PFSK-1 (cell line): ENCODE measurements around the gene FRMD3.

Source experiments
- FOXP2 ChIP-seq: optimal IDR thresholded peaks from 2 replicates; pipeline ENCODE3; 2011; ENCODE audit warnings: borderline replicate concordance, control low read depth, inconsistent platforms; ENCODE audit not compliant: insufficient read depth; ENCODE audit errors: extremely low read length, extremely low read depth
- POLR2AphosphoS5 ChIP-seq: IDR thresholded peaks from 2 replicates; pipeline ENCODE4 v1.6.1; 2012; ENCODE audit warnings: low read depth, mild to moderate bottlenecking, control low read depth, low read length, moderate library complexity
- SIN3A ChIP-seq: IDR thresholded peaks from 2 replicates; pipeline ENCODE4 v1.6.1; 2012; ENCODE audit warnings: mild to moderate bottlenecking, low read length, moderate library complexity, borderline replicate concordance; ENCODE audit not compliant: insufficient read depth
- TAF1 ChIP-seq: IDR thresholded peaks from 2 replicates; pipeline ENCODE4 v1.6.1; 2012; ENCODE audit warnings: low read length, control low read depth, borderline replicate concordance; ENCODE audit not compliant: insufficient read depth
- TF ChIP-seq, protein P1 (sequence below), 2 experiments: IDR thresholded peaks; 2 replicates each; pipeline versions ENCODE4 v1.6.1 to v1.8.0; 2011 to 2012; ENCODE audit warnings: low read depth in 2 of 2, low read length in 2 of 2, control low read depth in 1 of 2, inconsistent platforms in 1 of 2, mild to moderate bottlenecking in 1 of 2, moderate library complexity in 1 of 2; ENCODE audit not compliant: insufficient read depth in 1 of 2

Gene FRMD3

DNA sequence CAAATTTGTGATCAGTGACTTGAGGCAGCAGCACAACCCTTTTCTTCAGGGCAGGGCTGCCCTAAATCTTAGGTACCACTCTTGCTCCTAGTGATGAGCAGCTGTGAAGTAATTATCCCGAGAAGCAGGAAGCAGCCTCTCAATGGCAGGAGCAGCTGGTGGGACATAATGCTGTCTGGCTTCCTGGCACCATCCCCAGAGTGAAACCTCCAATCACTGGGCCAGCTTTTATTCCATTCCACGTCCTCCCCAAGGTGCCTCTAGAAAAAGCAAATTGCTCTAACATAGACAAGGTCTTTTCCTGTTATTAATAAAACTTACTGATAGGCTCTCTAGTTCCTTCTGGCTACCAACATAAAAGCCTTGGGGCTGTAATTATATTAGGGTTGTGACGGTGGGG lies 154.0 kb downstream of the FRMD3 start:
- TF ChIP-seq SIN3A (no peak), FOXP2 (no peak), TAF1 (no peak), POLR2AphosphoS5 (no peak)
- TF ChIP-seq, protein P1, sequence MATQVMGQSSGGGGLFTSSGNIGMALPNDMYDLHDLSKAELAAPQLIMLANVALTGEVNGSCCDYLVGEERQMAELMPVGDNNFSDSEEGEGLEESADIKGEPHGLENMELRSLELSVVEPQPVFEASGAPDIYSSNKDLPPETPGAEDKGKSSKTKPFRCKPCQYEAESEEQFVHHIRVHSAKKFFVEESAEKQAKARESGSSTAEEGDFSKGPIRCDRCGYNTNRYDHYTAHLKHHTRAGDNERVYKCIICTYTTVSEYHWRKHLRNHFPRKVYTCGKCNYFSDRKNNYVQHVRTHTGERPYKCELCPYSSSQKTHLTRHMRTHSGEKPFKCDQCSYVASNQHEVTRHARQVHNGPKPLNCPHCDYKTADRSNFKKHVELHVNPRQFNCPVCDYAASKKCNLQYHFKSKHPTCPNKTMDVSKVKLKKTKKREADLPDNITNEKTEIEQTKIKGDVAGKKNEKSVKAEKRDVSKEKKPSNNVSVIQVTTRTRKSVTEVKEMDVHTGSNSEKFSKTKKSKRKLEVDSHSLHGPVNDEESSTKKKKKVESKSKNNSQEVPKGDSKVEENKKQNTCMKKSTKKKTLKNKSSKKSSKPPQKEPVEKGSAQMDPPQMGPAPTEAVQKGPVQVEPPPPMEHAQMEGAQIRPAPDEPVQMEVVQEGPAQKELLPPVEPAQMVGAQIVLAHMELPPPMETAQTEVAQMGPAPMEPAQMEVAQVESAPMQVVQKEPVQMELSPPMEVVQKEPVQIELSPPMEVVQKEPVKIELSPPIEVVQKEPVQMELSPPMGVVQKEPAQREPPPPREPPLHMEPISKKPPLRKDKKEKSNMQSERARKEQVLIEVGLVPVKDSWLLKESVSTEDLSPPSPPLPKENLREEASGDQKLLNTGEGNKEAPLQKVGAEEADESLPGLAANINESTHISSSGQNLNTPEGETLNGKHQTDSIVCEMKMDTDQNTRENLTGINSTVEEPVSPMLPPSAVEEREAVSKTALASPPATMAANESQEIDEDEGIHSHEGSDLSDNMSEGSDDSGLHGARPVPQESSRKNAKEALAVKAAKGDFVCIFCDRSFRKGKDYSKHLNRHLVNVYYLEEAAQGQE (IDR thresholded peaks at IDR 0.05; ENCODE audit: insufficient read depth in 1 of 2, low read depth in 2 of 2, low read length in 2 of 2) = no peak

DNA sequence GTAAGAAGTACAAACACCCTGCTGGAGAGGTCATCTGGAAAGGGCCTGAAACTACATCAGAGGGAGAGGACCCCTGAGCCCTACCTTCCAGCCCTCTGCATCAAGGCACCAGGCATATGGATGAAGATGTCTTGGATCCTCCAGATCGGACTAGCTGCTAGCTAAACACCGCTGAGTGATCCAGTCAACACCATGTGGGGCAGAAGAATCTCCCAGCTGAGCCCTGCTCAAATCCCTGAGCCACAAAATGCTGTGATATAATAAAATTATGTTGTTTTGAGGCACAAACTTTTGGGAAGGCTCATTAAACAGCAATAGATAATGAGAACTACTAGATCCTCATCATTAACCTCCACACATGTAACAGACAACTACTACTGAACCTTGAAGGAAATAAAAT lies 155.2 kb downstream of the FRMD3 start:
- TF ChIP-seq POLR2AphosphoS5 (no peak), FOXP2 (no peak), SIN3A (no peak), TAF1 (no peak)
- TF ChIP-seq, protein P1 (IDR thresholded peaks at IDR 0.05; ENCODE audit: insufficient read depth in 1 of 2, low read depth in 2 of 2, low read length in 2 of 2) = no peak

DNA sequence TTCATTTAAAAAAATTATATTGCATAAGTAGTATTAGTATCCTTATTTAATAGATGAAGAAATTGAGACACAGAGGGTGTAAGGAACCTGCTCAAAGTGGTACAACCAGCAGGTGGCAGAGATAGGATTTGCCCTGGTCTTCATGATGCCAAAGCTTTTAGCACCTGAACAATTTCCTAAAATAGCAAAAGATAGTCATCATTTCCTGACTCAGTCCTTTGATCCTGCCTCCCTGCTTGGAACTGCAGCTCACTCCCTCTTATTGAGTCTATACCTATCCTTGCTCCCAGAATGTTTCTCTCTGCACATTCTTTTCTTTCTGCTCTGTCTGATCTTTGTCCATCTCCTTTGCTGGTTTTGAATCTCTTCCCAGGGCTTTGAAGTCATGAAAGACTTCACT lies 155.8 kb downstream of the FRMD3 start:
- TF ChIP-seq SIN3A (no peak), FOXP2 (no peak), TAF1 (no peak), POLR2AphosphoS5 (no peak)
- TF ChIP-seq, protein P1 (IDR thresholded peaks at IDR 0.05; ENCODE audit: insufficient read depth in 1 of 2, low read depth in 2 of 2, low read length in 2 of 2) = no peak

DNA sequence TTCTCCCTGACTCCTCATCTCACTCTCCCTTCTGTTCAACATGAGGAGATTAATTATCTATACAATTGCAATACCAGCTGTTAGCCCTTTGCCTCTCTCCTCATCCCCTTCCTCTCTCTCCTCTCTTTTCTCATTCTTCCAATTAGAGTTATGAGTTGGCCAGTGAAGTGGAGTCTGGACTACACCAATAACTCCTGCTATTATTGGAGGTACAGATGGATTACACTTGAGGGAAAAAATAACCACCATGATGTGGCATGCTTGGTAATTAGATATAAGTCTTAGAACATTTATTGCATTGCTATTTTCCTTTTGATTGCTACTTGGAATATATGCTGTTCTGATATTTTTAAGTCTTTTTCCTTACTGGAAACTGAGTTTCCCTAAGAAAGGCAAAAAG lies 159.2 kb downstream of the FRMD3 start:
- TF ChIP-seq FOXP2 (no peak), SIN3A (no peak), POLR2AphosphoS5 (no peak), TAF1 (no peak)
- TF ChIP-seq, protein P1 (IDR thresholded peaks at IDR 0.05; ENCODE audit: insufficient read depth in 1 of 2, low read depth in 2 of 2, low read length in 2 of 2) = no peak

DNA sequence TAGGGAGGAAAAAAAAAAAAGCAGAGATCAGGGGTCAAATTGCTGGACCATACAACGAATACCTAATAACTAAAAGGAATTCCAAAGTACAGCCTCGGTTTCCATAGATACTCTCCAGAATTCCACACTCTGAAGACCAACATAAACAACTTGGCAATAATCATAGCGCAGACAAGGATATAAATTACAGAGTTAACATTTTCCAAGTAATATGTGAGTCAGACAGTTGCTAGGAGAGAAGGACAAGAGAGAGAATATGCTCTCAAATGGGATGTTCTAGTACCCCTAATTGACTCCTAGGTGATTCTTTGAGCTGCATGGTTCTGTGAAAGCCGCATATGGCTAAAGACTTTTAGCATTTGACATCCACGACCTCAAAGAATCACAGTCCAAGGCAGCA lies 165.2 kb downstream of the FRMD3 start:
- TF ChIP-seq POLR2AphosphoS5 (no peak), SIN3A (no peak), TAF1 (no peak), FOXP2 (no peak)
- TF ChIP-seq, protein P1 (IDR thresholded peaks at IDR 0.05; ENCODE audit: insufficient read depth in 1 of 2, low read depth in 2 of 2, low read length in 2 of 2) = no peak
